GM23248 (cell line): ENCODE results near the gene EOLA1. TPM values are rescaled to one million over a fixed set of nuclear protein-coding genes. Genes with fewer than 3 reads are reported as not detected.
"Not testable (repeated sequence)": the region's sequence is repeated elsewhere in the genome, so short reads cannot be mapped to it uniquely, and the experiment has no call there.

ENCODE experiments used
- DNase-seq: peaks from one replicate; pipeline ENCODE4 v3.0.0-alpha.2; 2015
- H2AFZ ChIP-seq: fragments of 200-600 bp; sonication (generic); 2 replicates; pipeline ENCODE4 v1.6.1; 2016; ENCODE audit warnings: antibody characterized with exemption
- H3F3A ChIP-seq: fragments of 200-600 bp; sonication (generic); 2 replicates; pipeline ENCODE4 v1.6.1; 2016; ENCODE audit warnings: mild to moderate bottlenecking, antibody characterized with exemption, mixed run types; ENCODE audit not compliant: insufficient read depth
- H3K27ac ChIP-seq: fragments of 200-600 bp; sonication (generic); 2 replicates; pipeline ENCODE4 v1.5.1; 2016; ENCODE audit warnings: mild to moderate bottlenecking
- H3K27me3 ChIP-seq: fragments of 200-600 bp; sonication (generic); replicated peaks from 2 replicates; pipeline ENCODE4 v1.6.1; 2016; ENCODE audit warnings: mild to moderate bottlenecking; ENCODE audit not compliant: insufficient read depth
- H3K36me3 ChIP-seq: fragments of 200-600 bp; sonication (generic); 2 replicates; pipeline ENCODE4 v1.6.1; 2016; ENCODE audit warnings: low read depth, mild to moderate bottlenecking
- H3K4me1 ChIP-seq: fragments of 200-600 bp; sonication (generic); 2 replicates; pipeline ENCODE4 v1.6.1; 2016; ENCODE audit warnings: mild to moderate bottlenecking; ENCODE audit not compliant: insufficient read depth
- H3K4me2 ChIP-seq: fragments of 200-600 bp; sonication (generic); one replicate; pipeline ENCODE4 v1.6.1; 2016; ENCODE audit warnings: mild to moderate bottlenecking; ENCODE audit not compliant: unreplicated experiment
- H3K4me3 ChIP-seq: fragments of 200-600 bp; sonication (generic); 2 replicates; pipeline ENCODE4 v1.5.1; 2016; ENCODE audit warnings: mild to moderate bottlenecking
- H3K79me2 ChIP-seq: fragments of 200-600 bp; sonication (generic); 2 replicates; pipeline ENCODE4 v1.6.1; 2016; ENCODE audit warnings: mild to moderate bottlenecking; ENCODE audit not compliant: insufficient read depth
- H3K9ac ChIP-seq: fragments of 200-600 bp; sonication (generic); 2 replicates; pipeline ENCODE4 v1.6.1; 2016; ENCODE audit warnings: mild to moderate bottlenecking
- H3K9me2 ChIP-seq: fragments of 200-600 bp; sonication (generic); 2 replicates; pipeline ENCODE4 v1.6.1; 2016; ENCODE audit warnings: mixed run types, mild to moderate bottlenecking, moderate library complexity; ENCODE audit not compliant: insufficient read depth
- H3K9me3 ChIP-seq: fragments of 200-600 bp; sonication (generic); one replicate; pipeline ENCODE4 v1.6.1; 2017; ENCODE audit warnings: low read depth
- H4K20me1 ChIP-seq: fragments of 200-600 bp; sonication (generic); 2 replicates; pipeline ENCODE4 v1.6.0; 2016; ENCODE audit not compliant: insufficient read depth
- WGBS, 2 experiments: methylation state at CpG; one replicate each; pipeline ENCODE4 v1.1.6; 2015 to 2017; ENCODE audit warnings: low lambda C conversion rate in 2 of 2, low coverage in 1 of 2; ENCODE audit errors: missing lambda C conversion rate in 2 of 2; 5-methylcytosine and 5-hydroxymethylcytosine counted together
- in situ Hi-C: fragments of 300-500 bp; cut with MboI; formaldehyde crosslinking; loops from 2 replicates; pipeline ENCODE4 v1.15.0; 2020
- polyA plus RNA-seq: library from polyadenylated mRNA; unstranded; fragments of >200 nt; fragmentation: Nextera tagmentation; extraction: Ambion mirVana; gene quantifications from 2 replicates; pipeline ENCODE4 v1.2.1, GENCODE V29; 2016
- total RNA-seq: library from RNA; depleted of rRNA; stranded (reverse); fragments of >200 nt; shearing (Covaris generic); gene quantifications from 2 replicates; pipeline ENCODE4 v1.2.3, GENCODE V29; 2014; rRNA removed

Gene EOLA1
- total and polyA plus RNA-seq, 2 experiments from 2014 or later, result 10.4 to 12.0 TPM

DNA sequence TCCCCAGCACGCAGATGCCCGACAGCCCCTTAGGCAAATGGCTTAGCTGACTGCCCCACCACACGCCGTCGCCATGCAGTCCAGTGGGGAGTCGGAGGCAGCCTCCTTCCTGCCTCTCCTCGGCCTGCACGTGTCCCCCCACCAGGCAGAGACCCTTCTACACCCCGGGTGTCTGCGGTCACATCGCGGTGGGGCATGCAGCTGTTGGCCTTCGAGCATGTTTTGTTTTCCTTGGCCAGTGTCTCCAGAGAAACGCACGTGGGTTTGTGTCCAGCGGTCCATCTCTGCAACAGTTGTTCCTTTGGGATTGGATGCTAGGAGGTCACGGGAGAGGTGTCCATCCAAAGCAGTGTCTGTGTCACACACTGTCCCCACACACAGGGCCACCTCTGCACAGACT lies 54.4 kb downstream of the EOLA1 start, which contains the start of gene HSFX2:
TSS of gene HSFX2 (minus strand) at position 101 of the 400 bp plus-strand sequence. CDS start 614 bp downstream, outside the sequence.
- H4K20me1 ChIP-seq, H3K9me3 ChIP-seq, H3K79me2 ChIP-seq, H3K27me3 ChIP-seq, H3K9ac ChIP-seq, H3K9me2 ChIP-seq, DNase-seq, H3F3A ChIP-seq, H3K4me3 ChIP-seq, in situ Hi-C loops, H3K4me1 ChIP-seq, H3K4me2 ChIP-seq, H3K27ac ChIP-seq, H2AFZ ChIP-seq, H3K36me3 ChIP-seq: not testable (repeated sequence)
- no CpG with 5 or more reads among the region's 17 CpGs for WGBS, 2 experiments

DNA sequence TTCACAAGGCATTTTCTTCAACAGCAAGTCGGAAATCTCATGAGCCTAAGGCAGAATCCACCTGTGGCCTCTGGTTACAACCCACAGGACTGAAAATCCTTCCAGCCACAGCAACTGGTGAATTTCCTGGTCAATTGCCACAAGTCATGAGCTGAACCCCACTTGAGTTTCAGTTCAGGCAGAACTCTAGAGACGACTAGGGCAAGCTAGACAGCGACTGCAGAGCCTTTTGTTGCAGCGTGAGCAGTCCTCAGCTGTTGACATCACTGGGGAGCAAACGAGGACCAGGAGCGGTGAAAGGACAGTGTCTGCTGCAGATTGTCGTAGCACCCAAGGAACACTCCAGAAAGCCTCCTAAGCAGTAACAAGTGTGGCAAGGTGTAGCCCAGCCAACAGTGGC lies 55.1 kb downstream of the EOLA1 start:
- WGBS, 2 experiments, result no CpG with 5 or more reads among the region's 7 CpGs
- DNase-seq, H3K9ac ChIP-seq, H3K9me2 ChIP-seq, H3K36me3 ChIP-seq, H3K27ac ChIP-seq, H3K79me2 ChIP-seq, H4K20me1 ChIP-seq, H2AFZ ChIP-seq, H3K4me3 ChIP-seq, in situ Hi-C loops, H3K4me1 ChIP-seq, H3F3A ChIP-seq, H3K4me2 ChIP-seq, H3K27me3 ChIP-seq, H3K9me3 ChIP-seq: not testable (repeated sequence)

Other genes starting within 250 kb of the EOLA1 start
- gene IDS, start 35.7 kb upstream of the EOLA1 start, total RNA-seq, result 38.2 and 47.7 TPM in 2 replicates
- 78.4 and 79.5 TPM in 2 replicates for gene IDS, start 35.7 kb upstream of the EOLA1 start, polyA plus RNA-seq
- gene HSFX3, start 8.9 kb downstream of the EOLA1 start, total RNA-seq, result not detected in 2 replicates
- gene HSFX3, start 8.9 kb downstream of the EOLA1 start, polyA plus RNA-seq, result not detected in 2 replicates
- gene MAGEA9B, start 46.4 kb downstream of the EOLA1 start, total RNA-seq, result not detected in 2 replicates
- gene MAGEA9B, start 46.4 kb downstream of the EOLA1 start, polyA plus RNA-seq, result not detected in 2 replicates
- 0.43 TPM in 1 of 2 replicates, not detected in the other for gene HSFX2, start 54.3 kb downstream of the EOLA1 start, total RNA-seq
- gene HSFX2, start 54.3 kb downstream of the EOLA1 start, polyA plus RNA-seq, result not detected in 2 replicates
- 14.0 and 14.7 TPM in 2 replicates for gene TMEM185A, start 90.8 kb downstream of the EOLA1 start, total RNA-seq
- gene TMEM185A, start 90.8 kb downstream of the EOLA1 start, polyA plus RNA-seq, result 13.6 and 15.3 TPM in 2 replicates
- not detected in 2 replicates for gene MAGEA11, start 171.0 kb downstream of the EOLA1 start, total RNA-seq
- not detected in 2 replicates for gene MAGEA11, start 171.0 kb downstream of the EOLA1 start, polyA plus RNA-seq
- 0.25 and 0.65 TPM in 2 replicates for gene HSFX1, start 233.1 kb downstream of the EOLA1 start, total RNA-seq
- gene HSFX1, start 233.1 kb downstream of the EOLA1 start, polyA plus RNA-seq, result 0.09 TPM in 1 of 2 replicates, not detected in the other
- gene MAGEA9, start 240.9 kb downstream of the EOLA1 start, total RNA-seq, result not detected in 2 replicates
- not detected in 2 replicates for gene MAGEA9, start 240.9 kb downstream of the EOLA1 start, polyA plus RNA-seq